Sigmoid colon (tissue), 4 donors: ENCODE data around the gene MAGEF1.

ENCODE experiments used
- CTCF ChIP-seq, 4 experiments: fragments of 450-650 bp in 3 of 4; fragments of 200-600 bp in 1 of 4; IDR thresholded peaks; one replicate each; pipeline ENCODE4 v1.5.1; 2016 to 2019; ENCODE audit warnings: antibody characterized with exemption in 4 of 4, mild to moderate bottlenecking in 3 of 4, moderate library complexity in 2 of 4
- POLR2AphosphoS5 ChIP-seq, 4 donors: sonication (generic); formaldehyde crosslinking; IDR thresholded peaks; one replicate each; pipeline ENCODE4 v1.6.1; 2017; ENCODE audit warnings: antibody characterized with exemption in 4 of 4

GRCh38 chr3:184738506-184738890 is 26.6 kb upstream of the MAGEF1 start:
- TF ChIP-seq CTCF (IDR thresholded peaks at IDR 0.05) = no peak
- TF ChIP-seq POLR2AphosphoS5 (IDR thresholded peaks at IDR 0.05) = no peak
